B cell (primary cell): ENCODE results near the gene TTC21B. TPM values are rescaled to one million over a fixed set of nuclear protein-coding genes. Genes with fewer than 3 reads are reported as not detected.
"Not testable (repeated sequence)": the region's sequence is repeated elsewhere in the genome, so short reads cannot be mapped to it uniquely, and the experiment has no call there.

Source experiments
- ATAC-seq: fragments of 200-7000 bp; cut with Tn5 transposase; one replicate; pipeline ENCODE4 v1.10.0; 2021; ENCODE audit warnings: low read depth, mild to moderate bottlenecking, moderate number of reproducible peaks, moderate library complexity
- CTCF ChIA-PET: fragments of 350-600 bp; sonication (Branson Sonifier 250); formaldehyde crosslinking; loops from one replicate; lab custom pipeline; 2021; ENCODE audit warnings: antibody characterized with exemption, inconsistent platforms; lab: Charles Lee
- POLR2A ChIA-PET: fragments of 350-600 bp; sonication (Branson Sonifier 250); formaldehyde crosslinking; loops from one replicate; lab custom pipeline; 2021; ENCODE audit warnings: antibody characterized with exemption; lab: Charles Lee
- DNase-seq: peaks from one replicate; pipeline ENCODE4 v3.0.0; 2013
- H2AFZ ChIP-seq: 2 replicates; pipeline ENCODE4 v1.6.1; 2012; ENCODE audit warnings: mild to moderate bottlenecking, low read depth, low read length; ENCODE audit not compliant: insufficient read depth, poor library complexity, severe bottlenecking
- H3K27ac ChIP-seq, 2 donors: 1 replicate in 1 of 2; 2 replicates in 1 of 2; pipeline ENCODE4 v1.5.1; 2012 to 2013; ENCODE audit warnings: low read length in 2 of 2, mild to moderate bottlenecking in 2 of 2, moderate library complexity in 1 of 2
- H3K27me3 ChIP-seq, 4 experiments: fragments of 200-600 bp in 1 of 4; sonication (generic) in 1 of 4; replicated peaks in 1 of 4; 1 replicate in 2 of 4; 2 replicates in 2 of 4; pipeline versions ENCODE4 v1.6.1 to v1.7.0; 2013 to 2016; ENCODE audit warnings: low read length in 3 of 4, mild to moderate bottlenecking in 2 of 4, mixed read lengths in 1 of 4, moderate library complexity in 1 of 4; ENCODE audit not compliant: insufficient read depth in 4 of 4, control insufficient read depth in 3 of 4; ENCODE audit errors: control extremely low read depth in 1 of 4
- H3K36me3 ChIP-seq, 2 experiments: replicated peaks in 1 of 2; 1 replicate in 1 of 2; 2 replicates in 1 of 2; pipeline versions ENCODE4 v1.6.1 to v1.7.1; 2013; ENCODE audit warnings: low read length in 1 of 2; ENCODE audit not compliant: insufficient read depth in 2 of 2, control insufficient read depth in 1 of 2; ENCODE audit errors: control extremely low read depth in 1 of 2, extremely low read depth in 1 of 2
- H3K4me1 ChIP-seq, 2 donors: fragments of 200-600 bp in 1 of 2; sonication (generic) in 1 of 2; 1 replicate in 1 of 2; 2 replicates in 1 of 2; pipeline versions ENCODE4 v1.5.1 to v1.6.1; 2013 to 2017; ENCODE audit warnings: low read length in 2 of 2; ENCODE audit not compliant: control insufficient read depth in 2 of 2, insufficient read depth in 2 of 2
- H3K4me2 ChIP-seq: replicated peaks from 2 replicates; pipeline ENCODE3; 2012; ENCODE audit warnings: mild to moderate bottlenecking, low read depth, low read length; ENCODE audit not compliant: poor library complexity, severe bottlenecking
- H3K4me3 ChIP-seq, 5 experiments: fragments of 200-600 bp in 1 of 5; sonication (generic) in 1 of 5; 1 replicate in 3 of 5; 2 replicates in 2 of 5; pipeline versions ENCODE4 v1.5.1 to v1.7.0; 2011 to 2016; ENCODE audit warnings: low read length in 4 of 5, mild to moderate bottlenecking in 4 of 5, low read depth in 2 of 5, control low read depth in 1 of 5, moderate library complexity in 1 of 5; ENCODE audit not compliant: insufficient read depth in 1 of 5; ENCODE audit errors: control extremely low read depth in 1 of 5, extremely low read depth in 1 of 5
- H3K79me2 ChIP-seq: fragments of 200-600 bp; sonication (generic); one replicate; pipeline ENCODE4 v1.6.0; 2016; ENCODE audit warnings: low read length; ENCODE audit not compliant: control insufficient read depth, insufficient read depth
- H3K9ac ChIP-seq: fragments of 200-600 bp; sonication (generic); 2 replicates; pipeline ENCODE4 v1.6.1; 2017; ENCODE audit warnings: mild to moderate bottlenecking, low read length, moderate library complexity
- H3K9me3 ChIP-seq, 3 donors: one replicate each; pipeline versions ENCODE4 v1.6.1 to v1.7.1; 2013; ENCODE audit warnings: low read length in 2 of 3; ENCODE audit not compliant: control insufficient read depth in 2 of 3, insufficient read depth in 1 of 3; ENCODE audit errors: control extremely low read depth in 1 of 3
- H4K20me1 ChIP-seq: 2 replicates; pipeline ENCODE4 v1.6.0; 2012; ENCODE audit warnings: mild to moderate bottlenecking, low read length; ENCODE audit not compliant: insufficient read depth, control insufficient read depth, poor library complexity, severe bottlenecking
- H3K27ac Mint-ChIP-seq: one replicate; pipeline ENCODE4 v1.8.0; 2021; ENCODE audit warnings: mixed read lengths
- H3K27me3 Mint-ChIP-seq: one replicate; pipeline ENCODE4 v1.8.0; 2021; ENCODE audit warnings: mixed read lengths
- H3K4me1 Mint-ChIP-seq: one replicate; pipeline ENCODE4 v1.8.0; 2021; ENCODE audit warnings: mixed read lengths
- H3K4me3 Mint-ChIP-seq: one replicate; pipeline ENCODE4 v1.8.0; 2021; ENCODE audit warnings: mixed read lengths
- H3K9me3 Mint-ChIP-seq: one replicate; pipeline ENCODE4 v1.8.0; 2022; ENCODE audit warnings: mixed read lengths; ENCODE audit not compliant: insufficient read depth
- CTCF ChIP-seq: fragments of 200-600 bp; IDR thresholded peaks from one replicate; pipeline ENCODE4 v1.8.0; 2022; ENCODE audit warnings: antibody characterized with exemption, mild to moderate bottlenecking
- EZH2 ChIP-seq: IDR thresholded peaks from 2 replicates; pipeline ENCODE4 v1.6.1; 2012; ENCODE audit warnings: borderline replicate concordance, low read depth, mild to moderate bottlenecking, moderate library complexity, low read length; ENCODE audit not compliant: insufficient read depth, poor library complexity, severe bottlenecking
- WGBS: methylation state at CpG from one replicate; pipeline ENCODE4 v1.1.5; 2013; ENCODE audit warnings: missing lambda C conversion rate; ENCODE audit not compliant: insufficient coverage; 5-methylcytosine and 5-hydroxymethylcytosine counted together
- intact Hi-C: fragments of 100-400 bp; cut with micrococcal nuclease; formaldehyde crosslinking; loops from one replicate; pipeline ENCODE4 v1.10.0; 2022
- polyA plus RNA-seq: library from polyadenylated mRNA; depleted of rRNA; stranded (reverse); fragments of >200 nt; gene quantifications from 2 replicates; pipeline ENCODE4 v1.2.3, GENCODE V29; 2012
- total RNA-seq, 2 donors: library from RNA; stranded (reverse); fragments of 120-200 nt in 1 of 2; gene quantifications; 1 replicate in 1 of 2; 2 replicates in 1 of 2; pipeline versions ENCODE4 v1.2.3 to v1.2.4, GENCODE V29; 2013 to 2022

Gene TTC21B
- total and polyA plus RNA-seq, 2 donors (not counting 1 experiment from before 2014, with no cell fraction given), result 11.5 to 41.5 TPM

- H3K79me2 ChIP-seq, H3K9me3 Mint-ChIP-seq, H4K20me1 ChIP-seq, CTCF ChIA-PET, H3K9ac ChIP-seq, H3K4me2 ChIP-seq, POLR2A ChIA-PET, H3K27ac Mint-ChIP-seq, H3K27me3 Mint-ChIP-seq, intact Hi-C loops, H3K4me1 Mint-ChIP-seq, ATAC-seq, H3K4me1 ChIP-seq, H3K27ac ChIP-seq, H3K36me3 ChIP-seq, H2AFZ ChIP-seq, DNase-seq, H3K27me3 ChIP-seq, H3K4me3 ChIP-seq, H3K4me3 Mint-ChIP-seq: not testable (repeated sequence)
- 100% methylated on average over 1 of the region's 2 CpGs for WGBS
- peaks cover 0 to 16% (median 3%) of the 10 kb centered on the region in 3 donors for H3K9me3 ChIP-seq
These were observed 93.9 kb downstream of the TTC21B start for GRCh38 chr2:165859723-165860122.

GRCh38 chr2:165857876-165858275 is 95.7 kb downstream of the TTC21B start:
- Histone ChIP-seq H3K9me3 (peaks cover 0 to 30% (median 13%) of the 10 kb centered on the region in 3 donors), H2AFZ (no peak overlapping the region), H3K36me3 (no peaks in the 10 kb centered on the region), H3K4me3 (no peak overlapping the region), H3K79me2 (no peaks in the 10 kb centered on the region), H3K27ac (no peak overlapping the region), H3K9ac (no peak overlapping the region), H4K20me1 (no peaks in the 10 kb centered on the region), H3K27me3 (no peaks in the 10 kb centered on the region), H3K4me1 (no peaks in the 10 kb centered on the region), H3K4me2 (no peak overlapping the region)
- H3K27ac Mint-ChIP-seq, result no peak overlapping the region
- TF ChIP-seq CTCF, result no peak
- no peak for TF ChIP-seq EZH2
- intact Hi-C loops, result no loop called here
- ChIA-PET CTCF (no interaction called here), POLR2A (no interaction called here)
- H3K9me3 Mint-ChIP-seq, result peaks cover 12% of the 10 kb centered on the region
- DNase-seq (no peak), ATAC-seq (no peak)
- H3K4me1 Mint-ChIP-seq, result no peaks in the 10 kb centered on the region
- WGBS, result 100% methylated on average over 1 of the region's 1 CpG
- no peaks in the 10 kb centered on the region for H3K27me3 Mint-ChIP-seq
- H3K4me3 Mint-ChIP-seq, result no peak overlapping the region
